Neural crest cell (in vitro differentiated cells): ENCODE results near the gene LAMA3. TPM values are rescaled to one million over a fixed set of nuclear protein-coding genes. Genes with fewer than 3 reads are reported as not detected.

Source experiments
- DNase-seq: peaks from one replicate; pipeline ENCODE4 v3.0.0; 2021; ENCODE audit warnings: low read depth, mixed read lengths, low spot score
- H3K27ac Mint-ChIP-seq: one replicate; pipeline ENCODE4 v1.8.0; 2021; ENCODE audit warnings: mild to moderate bottlenecking, mixed read lengths; ENCODE audit not compliant: unreplicated experiment
- H3K27me3 Mint-ChIP-seq: 2 replicates; pipeline ENCODE4 v1.8.0; 2021; ENCODE audit warnings: low read depth, mild to moderate bottlenecking, mixed read lengths
- H3K36me3 Mint-ChIP-seq: 2 replicates; pipeline ENCODE4 v1.8.0; 2021; ENCODE audit warnings: low read depth, mild to moderate bottlenecking, mixed read lengths
- H3K4me1 Mint-ChIP-seq: 2 replicates; pipeline ENCODE4 v1.8.0; 2021; ENCODE audit warnings: mixed read lengths
- H3K4me3 Mint-ChIP-seq: one replicate; pipeline ENCODE4 v1.8.0; 2021; ENCODE audit warnings: mild to moderate bottlenecking, mixed read lengths
- H3K9me3 Mint-ChIP-seq: 2 replicates; pipeline ENCODE4 v1.8.0; 2021; ENCODE audit warnings: mixed read lengths
- total RNA-seq: library from RNA; stranded (reverse); gene quantifications from 2 replicates; pipeline ENCODE4 v1.2.1, GENCODE V29; 2021
- TF ChIP-seq, protein P1 (sequence below): fragments of 200-600 bp; sonication (generic); conservative IDR thresholded peaks from 2 replicates; pipeline ENCODE4 v1.5.0; 2021; ENCODE audit warnings: antibody characterized with exemption, mild to moderate bottlenecking

The LAMA3 gene
- total RNA-seq, 1 donor from 2014 or later, result 0.35 TPM

DNA sequence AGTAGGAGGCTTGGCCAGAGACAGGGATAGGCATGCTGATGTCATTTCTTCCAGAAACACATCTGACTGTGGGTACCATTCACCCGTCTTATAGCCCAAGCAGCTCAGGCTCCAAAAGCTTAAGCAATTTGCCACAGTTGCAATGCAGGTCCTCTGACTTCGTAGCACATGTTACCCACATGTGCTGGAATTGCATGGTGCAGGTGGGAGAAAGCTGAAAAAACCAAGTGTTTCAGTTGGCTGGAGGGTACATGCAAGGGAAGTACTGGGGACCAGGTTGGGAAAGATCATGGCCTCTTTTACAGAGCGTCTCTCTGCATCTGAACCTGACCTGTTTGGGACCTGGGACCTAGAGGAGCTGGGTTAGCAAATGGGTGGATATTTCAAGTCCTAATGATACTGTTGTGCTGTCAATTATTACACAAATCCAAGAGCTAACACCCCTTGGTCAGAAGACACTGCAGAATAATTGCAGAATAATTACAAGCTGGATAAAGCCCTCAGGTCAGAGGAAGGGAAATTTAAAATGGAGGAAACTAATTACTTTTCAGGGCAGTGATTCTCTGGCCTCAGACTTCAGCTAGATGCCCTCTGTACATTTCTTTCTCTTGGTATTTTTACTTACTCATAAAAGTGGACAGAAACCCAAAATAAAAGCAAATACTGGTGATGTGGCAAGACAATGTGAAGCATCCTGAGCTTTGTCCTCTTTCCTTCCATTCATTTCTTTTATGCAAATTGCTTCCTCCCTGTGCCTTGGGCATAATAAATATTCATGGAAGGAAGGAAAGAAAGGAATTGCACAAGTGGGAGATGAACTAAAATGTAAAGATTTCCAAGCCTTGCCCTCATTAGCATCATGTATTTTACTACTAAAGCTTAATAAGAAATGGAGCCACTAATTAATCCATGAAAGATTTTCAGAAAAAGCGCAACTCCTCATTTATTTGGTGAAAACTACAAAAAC lies 279.7 kb downstream of the LAMA3 start:
- TF ChIP-seq, protein P1, sequence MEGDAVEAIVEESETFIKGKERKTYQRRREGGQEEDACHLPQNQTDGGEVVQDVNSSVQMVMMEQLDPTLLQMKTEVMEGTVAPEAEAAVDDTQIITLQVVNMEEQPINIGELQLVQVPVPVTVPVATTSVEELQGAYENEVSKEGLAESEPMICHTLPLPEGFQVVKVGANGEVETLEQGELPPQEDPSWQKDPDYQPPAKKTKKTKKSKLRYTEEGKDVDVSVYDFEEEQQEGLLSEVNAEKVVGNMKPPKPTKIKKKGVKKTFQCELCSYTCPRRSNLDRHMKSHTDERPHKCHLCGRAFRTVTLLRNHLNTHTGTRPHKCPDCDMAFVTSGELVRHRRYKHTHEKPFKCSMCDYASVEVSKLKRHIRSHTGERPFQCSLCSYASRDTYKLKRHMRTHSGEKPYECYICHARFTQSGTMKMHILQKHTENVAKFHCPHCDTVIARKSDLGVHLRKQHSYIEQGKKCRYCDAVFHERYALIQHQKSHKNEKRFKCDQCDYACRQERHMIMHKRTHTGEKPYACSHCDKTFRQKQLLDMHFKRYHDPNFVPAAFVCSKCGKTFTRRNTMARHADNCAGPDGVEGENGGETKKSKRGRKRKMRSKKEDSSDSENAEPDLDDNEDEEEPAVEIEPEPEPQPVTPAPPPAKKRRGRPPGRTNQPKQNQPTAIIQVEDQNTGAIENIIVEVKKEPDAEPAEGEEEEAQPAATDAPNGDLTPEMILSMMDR, result no peak
- H3K4me3 Mint-ChIP-seq, result no peak overlapping the region
- no peaks in the 10 kb centered on the region for H3K27me3 Mint-ChIP-seq
- no peak overlapping the region for H3K27ac Mint-ChIP-seq
- no peaks in the 10 kb centered on the region for H3K9me3 Mint-ChIP-seq
- no peaks in the 10 kb centered on the region for H3K36me3 Mint-ChIP-seq
- DNase-seq, result no peak
- peaks cover 17% of the 10 kb centered on the region for H3K4me1 Mint-ChIP-seq

DNA sequence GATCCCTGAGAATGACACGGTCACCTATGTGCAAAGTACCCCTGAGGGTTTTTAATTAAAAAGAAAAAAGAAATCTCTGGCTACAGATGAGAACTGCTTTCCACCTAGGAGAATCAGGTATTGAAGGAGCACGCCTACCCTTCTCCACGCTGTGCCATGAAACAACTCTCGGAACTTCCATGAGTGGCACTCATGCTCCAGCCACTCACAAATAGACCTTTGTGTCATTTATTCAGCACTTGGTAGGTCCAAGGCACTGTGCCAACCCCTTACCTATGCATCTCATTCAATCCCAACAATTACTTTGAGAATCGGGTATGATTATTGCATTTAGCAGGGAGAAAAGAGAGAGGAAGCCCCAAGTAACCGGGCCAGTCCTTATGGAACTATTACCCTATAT lies 280.4 kb downstream of the LAMA3 start:
- H3K27me3 Mint-ChIP-seq, result no peaks in the 10 kb centered on the region
- no peaks in the 10 kb centered on the region for H3K36me3 Mint-ChIP-seq
- H3K4me3 Mint-ChIP-seq, result no peak overlapping the region
- DNase-seq, result no peak
- H3K9me3 Mint-ChIP-seq, result peaks cover 3% of the 10 kb centered on the region
- no peak overlapping the region for H3K27ac Mint-ChIP-seq
- TF ChIP-seq, protein P1, result no peak
- peaks cover 17% of the 10 kb centered on the region for H3K4me1 Mint-ChIP-seq

DNA sequence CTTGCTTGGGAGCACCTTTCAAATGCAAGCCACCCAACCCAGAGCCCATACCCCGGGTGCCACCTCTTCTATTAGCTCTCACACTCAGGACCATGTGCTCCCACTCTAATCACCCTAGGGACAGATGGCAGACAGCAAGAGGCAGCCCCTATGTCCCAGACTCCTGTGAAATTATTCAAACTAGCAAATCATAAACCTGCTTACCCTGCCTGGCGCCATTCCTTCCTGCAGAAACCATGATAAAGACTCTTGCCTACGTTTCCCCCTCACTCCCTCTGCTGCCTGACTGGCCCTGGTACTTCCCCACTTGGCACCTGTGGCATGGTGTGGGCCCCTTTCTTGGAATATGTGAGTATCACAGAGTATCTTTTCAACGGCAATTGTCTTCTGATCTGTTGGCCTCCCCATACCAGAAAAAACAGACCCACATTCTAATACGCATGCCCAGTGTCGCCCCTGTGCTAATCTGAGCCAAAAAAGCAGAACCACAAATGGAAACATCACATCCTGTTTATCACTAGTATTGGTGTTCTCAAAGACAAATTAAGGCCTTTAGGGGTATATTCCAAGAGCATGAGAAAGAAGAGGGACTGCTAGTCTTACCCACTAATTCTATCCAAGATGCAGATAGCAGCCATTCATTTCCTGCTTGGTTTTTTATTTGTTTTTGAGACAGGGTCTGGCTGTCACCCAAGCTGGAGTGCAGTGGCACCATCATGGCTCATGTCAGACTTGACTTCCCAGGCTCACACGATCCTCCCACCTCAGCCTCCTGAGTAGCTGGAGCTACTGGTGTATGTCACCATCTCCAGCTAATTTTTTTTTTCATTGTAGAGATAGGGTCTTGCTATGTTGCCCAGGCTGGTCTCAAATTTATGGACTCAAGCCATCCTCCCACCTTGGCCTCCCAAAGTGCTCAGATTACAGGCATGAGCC lies 281.2 kb downstream of the LAMA3 start:
- DNase-seq, result no peak
- no peaks in the 10 kb centered on the region for H3K27me3 Mint-ChIP-seq
- TF ChIP-seq, protein P1, result no peak
- no peak overlapping the region for H3K4me3 Mint-ChIP-seq
- peaks cover 13% of the 10 kb centered on the region for H3K4me1 Mint-ChIP-seq
- peaks cover 3% of the 10 kb centered on the region for H3K9me3 Mint-ChIP-seq
- H3K27ac Mint-ChIP-seq, result no peak overlapping the region
- H3K36me3 Mint-ChIP-seq, result no peaks in the 10 kb centered on the region

DNA sequence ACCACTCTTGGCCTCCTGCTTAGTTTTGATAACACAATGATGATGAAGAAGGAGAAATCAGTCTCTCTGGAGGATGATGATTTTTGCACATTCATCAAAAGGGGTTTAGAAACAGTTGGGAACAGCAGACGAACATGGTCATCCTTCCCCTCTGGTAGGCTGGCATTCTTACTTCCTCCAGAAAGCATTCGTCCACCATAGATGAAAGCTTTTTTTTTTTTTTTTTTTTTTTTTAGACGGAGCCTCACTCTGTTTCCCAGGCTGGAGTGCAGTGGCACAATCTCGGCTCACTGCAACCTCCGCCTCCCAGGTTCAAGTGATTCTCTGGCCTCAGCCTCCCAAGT lies 281.8 kb downstream of the LAMA3 start:
- Mint-ChIP-seq H3K36me3 (no peaks in the 10 kb centered on the region), H3K27me3 (no peaks in the 10 kb centered on the region), H3K9me3 (peaks cover 3% of the 10 kb centered on the region), H3K4me1 (peaks cover 11% of the 10 kb centered on the region), H3K4me3 (no peak overlapping the region), H3K27ac (no peak overlapping the region)
- no peak for DNase-seq
- TF ChIP-seq, protein P1, result no peak

DNA sequence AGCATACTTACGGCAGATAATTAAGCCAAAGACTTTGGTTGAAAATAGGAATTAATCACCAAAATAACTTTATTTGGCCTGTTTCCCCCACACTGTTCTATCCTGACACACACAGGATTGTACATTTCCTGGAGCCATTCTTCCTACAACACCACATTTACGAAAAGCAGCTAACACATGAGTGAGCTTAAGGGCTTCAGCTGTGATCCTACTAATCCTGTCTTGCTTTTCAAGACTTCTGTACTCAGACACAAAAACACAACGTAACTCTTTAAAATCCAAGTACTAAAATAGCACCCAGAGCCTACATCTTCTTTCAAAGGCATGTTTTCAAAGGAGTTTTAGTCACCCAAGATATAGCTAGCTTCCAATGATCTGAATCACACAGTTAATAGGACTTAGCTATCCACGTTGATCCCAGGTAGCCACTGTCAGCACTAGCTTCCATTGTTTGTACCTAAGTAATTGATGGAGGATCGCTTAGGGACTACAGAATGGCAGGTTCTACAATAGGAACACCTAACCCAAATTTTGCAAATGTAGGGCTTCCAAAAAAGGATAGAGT lies 282.5 kb downstream of the LAMA3 start:
- Mint-ChIP-seq H3K27ac (no peak overlapping the region), H3K36me3 (no peaks in the 10 kb centered on the region), H3K9me3 (peaks cover 6% of the 10 kb centered on the region), H3K4me3 (no peak overlapping the region), H3K4me1 (peaks cover 11% of the 10 kb centered on the region), H3K27me3 (no peaks in the 10 kb centered on the region)
- DNase-seq, result no peak
- TF ChIP-seq, protein P1, result no peak
